ENCODE data around the gene GTPBP2.

The GTPBP2 gene

GRCh38 chr6:43668151-43669028 is 39.3 kb upstream of the GTPBP2 start:
- Histone ChIP-seq H4K20me1 (ENCODE audit: low read depth, low read length) (no peaks in the 10 kb centered on the region), H3K79me2 (ENCODE audit: insufficient read depth, low read length) (no peaks in the 10 kb centered on the region), H3K4me3 (ENCODE audit: insufficient read depth, low read length, poor library complexity, severe bottlenecking) (no peak overlapping the region), H3K4me2 (ENCODE audit: low read depth, low read length, poor library complexity, severe bottlenecking) (no peak overlapping the region), H3K9me2 (replicated peaks; ENCODE audit: insufficient read depth, low read length) (no peaks in the 10 kb centered on the region), H3K27ac (ENCODE audit: low read depth, low read length) (no peak overlapping the region), H3F3A (ENCODE audit: insufficient read depth) (no peaks in the 10 kb centered on the region), H3K9me3 (ENCODE audit: insufficient read depth, low read length) (no peaks in the 10 kb centered on the region), H3K36me3 (ENCODE audit: low read length) (no peaks in the 10 kb centered on the region), H2AFZ (ENCODE audit: low read depth, low read length, severe bottlenecking) (no peak overlapping the region), H3K9ac (ENCODE audit: low read length) (peak overlapping the region; percentile 1; the same call in 1 of the 2 replicates), H3K27me3 (ENCODE audit: low read length) (no peaks in the 10 kb centered on the region)
- TF ChIP-seq EZH2phosphoT487 (conservative IDR thresholded peaks at IDR 0.05; ENCODE audit: low read length) (no peak), CTCF (IDR thresholded peaks at IDR 0.05; ENCODE audit: insufficient read depth, low read length, poor library complexity, severe bottlenecking) (peak; percentile 97)

DNA sequence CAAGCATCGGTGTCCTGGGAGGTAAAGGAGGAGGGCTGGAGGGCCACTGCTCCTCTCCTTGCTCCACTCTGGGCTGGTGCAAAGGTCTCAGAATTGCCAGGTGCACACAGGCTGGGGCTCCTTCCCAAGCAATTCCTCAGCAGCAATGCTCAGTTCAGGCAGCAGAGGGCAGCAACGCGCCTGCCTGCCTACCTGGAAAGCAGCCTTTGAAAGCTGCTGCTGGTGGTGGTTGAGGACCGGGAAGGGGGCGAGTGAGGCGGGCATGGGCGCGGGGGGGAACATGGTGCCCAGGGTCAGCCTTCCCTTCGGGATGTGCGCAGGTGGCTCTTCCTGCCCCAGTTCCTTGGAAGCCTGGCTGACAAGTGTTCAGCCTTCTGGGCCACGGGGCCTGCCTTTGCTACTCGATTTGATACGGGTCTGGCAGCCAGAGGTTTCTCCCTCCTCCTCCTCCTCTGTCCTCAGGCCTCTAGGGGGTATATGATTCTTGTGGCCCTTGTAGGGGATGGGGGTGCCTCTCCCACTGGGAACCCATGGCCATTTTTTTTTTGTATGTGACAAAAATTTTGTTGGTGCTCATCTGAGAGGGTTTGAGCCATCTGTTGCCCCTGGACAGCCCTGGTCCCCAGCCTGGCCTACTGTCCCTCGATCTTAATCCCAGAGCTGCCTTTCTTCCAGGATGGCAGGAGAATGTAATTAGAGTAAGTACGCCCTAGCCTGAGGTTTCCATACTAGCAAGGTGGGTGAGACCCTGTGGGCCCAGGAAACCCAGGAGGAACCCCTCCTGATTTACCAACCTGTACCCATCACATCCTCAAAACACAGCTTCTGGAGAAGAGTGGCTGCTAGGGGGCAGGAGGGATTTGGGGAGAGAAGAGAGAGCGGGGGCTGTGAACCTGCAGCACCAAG is 38.4 kb upstream of the GTPBP2 start:
- Histone ChIP-seq H3K36me3 (ENCODE audit: low read length) (no peaks in the 10 kb centered on the region), H3K9me2 (replicated peaks; ENCODE audit: insufficient read depth, low read length) (no peaks in the 10 kb centered on the region), H3K4me3 (ENCODE audit: insufficient read depth, low read length, poor library complexity, severe bottlenecking) (no peak overlapping the region), H3K27ac (ENCODE audit: low read depth, low read length) (no peak overlapping the region), H2AFZ (ENCODE audit: low read depth, low read length, severe bottlenecking) (no peak overlapping the region), H4K20me1 (ENCODE audit: low read depth, low read length) (no peaks in the 10 kb centered on the region), H3K9ac (ENCODE audit: low read length) (peak overlapping the region; percentile 1; the same call in 1 of the 2 replicates), H3K79me2 (ENCODE audit: insufficient read depth, low read length) (no peaks in the 10 kb centered on the region), H3K9me3 (ENCODE audit: insufficient read depth, low read length) (no peaks in the 10 kb centered on the region), H3F3A (ENCODE audit: insufficient read depth) (no peaks in the 10 kb centered on the region), H3K27me3 (ENCODE audit: low read length) (no peaks in the 10 kb centered on the region), H3K4me2 (ENCODE audit: low read depth, low read length, poor library complexity, severe bottlenecking) (no peak overlapping the region)
- peak; percentile 97 for TF ChIP-seq CTCF (IDR thresholded peaks at IDR 0.05; ENCODE audit: insufficient read depth, low read length, poor library complexity, severe bottlenecking)
- TF ChIP-seq EZH2phosphoT487 (conservative IDR thresholded peaks at IDR 0.05; ENCODE audit: low read length): no peak

DNA sequence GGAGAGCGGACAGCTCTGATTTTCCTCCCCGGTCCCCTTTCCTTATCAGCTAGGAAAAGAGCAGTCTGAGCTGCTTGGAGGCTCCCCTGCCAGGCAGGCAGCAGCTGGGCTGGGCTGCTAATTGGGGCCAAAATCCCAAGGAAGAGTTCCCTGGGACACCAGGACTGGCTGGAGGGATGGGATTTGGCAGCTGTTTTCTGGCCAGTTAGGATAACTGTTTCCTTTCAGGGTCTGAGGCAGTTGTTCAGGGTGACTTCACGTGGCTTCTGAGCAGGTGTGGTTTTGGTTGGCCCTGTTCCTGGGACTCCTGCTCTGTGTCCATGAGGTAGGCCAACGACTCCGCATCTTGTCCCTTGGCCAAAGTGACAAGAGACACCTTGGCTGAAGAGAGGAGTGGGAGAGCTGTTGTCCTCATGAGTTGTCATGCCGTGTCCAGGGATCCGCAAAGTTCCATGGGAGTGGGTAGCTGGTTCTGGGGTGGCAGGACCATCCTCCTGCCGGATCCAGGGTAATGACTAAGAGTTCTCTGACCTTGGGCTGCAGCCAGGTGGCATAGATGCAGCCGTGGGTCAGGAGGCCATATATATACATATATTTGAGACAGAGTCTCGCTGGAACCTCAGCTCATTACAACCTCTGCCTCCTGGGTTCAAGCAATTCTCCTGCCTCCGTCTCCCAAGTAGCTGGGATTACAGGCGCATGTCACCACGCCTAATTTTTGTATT is 37.3 kb upstream of the GTPBP2 start:
- Histone ChIP-seq H3K27me3 (ENCODE audit: low read length) (no peaks in the 10 kb centered on the region), H3K4me2 (ENCODE audit: low read depth, low read length, poor library complexity, severe bottlenecking) (no peak overlapping the region), H4K20me1 (ENCODE audit: low read depth, low read length) (no peaks in the 10 kb centered on the region), H3F3A (ENCODE audit: insufficient read depth) (no peaks in the 10 kb centered on the region), H3K27ac (ENCODE audit: low read depth, low read length) (no peak overlapping the region), H3K9me2 (replicated peaks; ENCODE audit: insufficient read depth, low read length) (no peaks in the 10 kb centered on the region), H3K9me3 (ENCODE audit: insufficient read depth, low read length) (no peaks in the 10 kb centered on the region), H3K36me3 (ENCODE audit: low read length) (no peaks in the 10 kb centered on the region), H3K4me3 (ENCODE audit: insufficient read depth, low read length, poor library complexity, severe bottlenecking) (no peak overlapping the region), H3K9ac (ENCODE audit: low read length) (no peak overlapping the region), H3K79me2 (ENCODE audit: insufficient read depth, low read length) (no peaks in the 10 kb centered on the region), H2AFZ (ENCODE audit: low read depth, low read length, severe bottlenecking) (no peak overlapping the region)
- TF ChIP-seq CTCF (IDR thresholded peaks at IDR 0.05; ENCODE audit: insufficient read depth, low read length, poor library complexity, severe bottlenecking) (no peak), EZH2phosphoT487 (conservative IDR thresholded peaks at IDR 0.05; ENCODE audit: low read length) (no peak)

Measured in SU-DHL-6 (cell line).